ENCODE measurements around the gene CFAP251. TPM values are rescaled to one million over a fixed set of nuclear protein-coding genes. Genes with fewer than 3 reads are reported as not detected.

Gene CFAP251
- total RNA-seq, 1 experiment from 2014 or later: 23.5 TPM

- H3K27ac Mint-ChIP-seq (ENCODE audit: low read depth, unreplicated experiment): no peak overlapping the region
- H3K4me1 Mint-ChIP-seq (ENCODE audit: insufficient read depth, unreplicated experiment): peaks cover 4% of the 10 kb centered on the region
- DNase-seq (ENCODE audit: unreplicated experiment): no peak
- H3K9me3 Mint-ChIP-seq (ENCODE audit: unreplicated experiment): no peaks in the 10 kb centered on the region
- peaks cover 72% of the 10 kb centered on the region for H3K36me3 Mint-ChIP-seq (ENCODE audit: insufficient read depth, unreplicated experiment)
- ChIA-PET CTCF (interaction anchor here (0.6 to 2.7 kb wide), 6 partner anchors 11 to 860 kb away, joined by 3 to 10 read pairs (median 3); partner anchors contain the start of gene RHOF), POLR2A (interaction anchor here (0.6 to 0.7 kb wide), 2 partner anchors 67 to 231 kb away, joined by 3 to 4 read pairs; no protein-coding TSS in a partner anchor)
- BruUV-seq (replicated peaks): no TSS peak
- no peak for TF ChIP-seq CTCF (IDR thresholded peaks at IDR 0.05; ENCODE audit: unreplicated experiment)
- no peak overlapping the region for H3K4me3 Mint-ChIP-seq (ENCODE audit: unreplicated experiment)
- H3K27me3 Mint-ChIP-seq (ENCODE audit: insufficient read depth, unreplicated experiment): no peaks in the 10 kb centered on the region
- intact Hi-C loops (cut with micrococcal nuclease): no loop called here
Measured at GRCh38 chr12:122042910-122043309, 124.5 kb downstream of the CFAP251 start.

GRCh38 chr12:122043476-122043875 lies 125.1 kb downstream of the CFAP251 start:
- intact Hi-C loops (cut with micrococcal nuclease): no loop called here
- Mint-ChIP-seq H3K36me3 (ENCODE audit: insufficient read depth, unreplicated experiment) (peaks cover 77% of the 10 kb centered on the region), H3K4me3 (ENCODE audit: unreplicated experiment) (no peak overlapping the region), H3K27ac (ENCODE audit: low read depth, unreplicated experiment) (no peak overlapping the region), H3K9me3 (ENCODE audit: unreplicated experiment) (no peaks in the 10 kb centered on the region), H3K27me3 (ENCODE audit: insufficient read depth, unreplicated experiment) (no peaks in the 10 kb centered on the region), H3K4me1 (ENCODE audit: insufficient read depth, unreplicated experiment) (peaks cover 4% of the 10 kb centered on the region)
- ChIA-PET CTCF (interaction anchor here (0.6 to 2.7 kb wide), 4 partner anchors 11 to 860 kb away, joined by 3 to 10 read pairs (median 6); no protein-coding TSS in a partner anchor), POLR2A (no interaction called here)
- no peak for DNase-seq (ENCODE audit: unreplicated experiment)
- no TSS peak for BruUV-seq (replicated peaks)
- no peak for TF ChIP-seq CTCF (IDR thresholded peaks at IDR 0.05; ENCODE audit: unreplicated experiment)

GRCh38 chr12:122045262-122045661 lies 126.9 kb downstream of the CFAP251 start:
- Mint-ChIP-seq H3K27ac (ENCODE audit: low read depth, unreplicated experiment) (no peak overlapping the region), H3K4me3 (ENCODE audit: unreplicated experiment) (no peak overlapping the region), H3K27me3 (ENCODE audit: insufficient read depth, unreplicated experiment) (no peaks in the 10 kb centered on the region), H3K36me3 (ENCODE audit: insufficient read depth, unreplicated experiment) (peaks cover 79% of the 10 kb centered on the region), H3K9me3 (ENCODE audit: unreplicated experiment) (no peaks in the 10 kb centered on the region), H3K4me1 (ENCODE audit: insufficient read depth, unreplicated experiment) (peaks cover 4% of the 10 kb centered on the region)
- ChIA-PET CTCF (interaction anchor here (0.7 kb wide), 2 partner anchors 236 to 907 kb away, joined by 3 read pairs; no protein-coding TSS in a partner anchor), POLR2A (interaction anchor here (1.6 kb wide), 1 partner anchor 67 kb away, joined by 4 read pairs; no protein-coding TSS in a partner anchor)
- no peak for TF ChIP-seq CTCF (IDR thresholded peaks at IDR 0.05; ENCODE audit: unreplicated experiment)
- no TSS peak for BruUV-seq (replicated peaks)
- DNase-seq (ENCODE audit: unreplicated experiment): no peak
- intact Hi-C loops (cut with micrococcal nuclease): no loop called here

- POLR2A ChIA-PET: interaction anchor here (0.9 kb wide), 1 partner anchor 9 kb away, joined by 4 read pairs; no protein-coding TSS in a partner anchor
- H3K36me3 Mint-ChIP-seq (ENCODE audit: insufficient read depth, unreplicated experiment): peaks cover 72% of the 10 kb centered on the region
- intact Hi-C loops (cut with micrococcal nuclease): no loop called here
Measured at GRCh38 chr12:122046145-122046544, 127.8 kb downstream of the CFAP251 start.

More at GRCh38 chr12:122046145-122046544, 127.8 kb downstream of the CFAP251 start:
- CTCF ChIA-PET: interaction anchor here (0.5 to 1.0 kb wide), 3 partner anchors 77 to 125 kb away, joined by 3 to 4 read pairs (median 3); no protein-coding TSS in a partner anchor
- BruUV-seq (replicated peaks): no TSS peak
- no peak for DNase-seq (ENCODE audit: unreplicated experiment)
- TF ChIP-seq CTCF (IDR thresholded peaks at IDR 0.05; ENCODE audit: unreplicated experiment): no peak
- Mint-ChIP-seq H3K27ac (ENCODE audit: low read depth, unreplicated experiment) (no peak overlapping the region), H3K27me3 (ENCODE audit: insufficient read depth, unreplicated experiment) (no peaks in the 10 kb centered on the region), H3K4me1 (ENCODE audit: insufficient read depth, unreplicated experiment) (peaks cover 4% of the 10 kb centered on the region), H3K9me3 (ENCODE audit: unreplicated experiment) (no peaks in the 10 kb centered on the region), H3K4me3 (ENCODE audit: unreplicated experiment) (no peak overlapping the region)
